ENCODE measurements around the gene C3orf20.

Gene C3orf20

DNA sequence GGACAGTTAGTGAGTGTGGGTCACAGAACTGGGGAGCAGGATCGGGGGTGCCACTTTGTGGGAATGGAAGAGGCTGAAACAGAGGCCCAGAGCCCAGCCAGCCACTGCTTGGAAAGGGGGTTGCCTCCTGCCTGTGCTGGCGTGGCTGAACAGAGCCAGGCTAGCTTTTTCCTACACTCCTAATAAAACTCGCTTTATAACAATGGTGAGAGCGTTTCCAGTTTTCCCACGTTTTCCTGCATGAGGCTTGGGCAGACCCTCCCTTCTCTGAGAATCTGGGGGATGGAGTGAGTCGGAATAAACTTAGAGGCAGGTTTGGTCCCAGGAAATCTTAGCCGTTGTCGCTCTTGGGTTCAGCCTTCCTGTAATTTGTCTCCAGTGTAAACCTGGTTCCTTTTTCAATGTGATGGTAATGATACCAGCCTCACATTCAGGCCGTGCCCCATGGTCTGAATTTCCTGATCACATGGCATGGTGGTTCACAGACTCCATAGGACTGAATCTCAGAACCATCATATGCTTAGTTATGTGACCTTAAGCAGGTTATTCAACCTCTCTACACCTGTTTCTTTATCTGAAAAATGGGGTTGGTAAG is 137.4 kb downstream of the C3orf20 start:
- no peak for DNase-seq (ENCODE audit: low read depth in 3 of 3)

- DNase-seq (ENCODE audit: low read depth in 3 of 3) = no peak
These were observed 139.5 kb downstream of the C3orf20 start for GRCh38 chr3:14814411-14814871.

DNA sequence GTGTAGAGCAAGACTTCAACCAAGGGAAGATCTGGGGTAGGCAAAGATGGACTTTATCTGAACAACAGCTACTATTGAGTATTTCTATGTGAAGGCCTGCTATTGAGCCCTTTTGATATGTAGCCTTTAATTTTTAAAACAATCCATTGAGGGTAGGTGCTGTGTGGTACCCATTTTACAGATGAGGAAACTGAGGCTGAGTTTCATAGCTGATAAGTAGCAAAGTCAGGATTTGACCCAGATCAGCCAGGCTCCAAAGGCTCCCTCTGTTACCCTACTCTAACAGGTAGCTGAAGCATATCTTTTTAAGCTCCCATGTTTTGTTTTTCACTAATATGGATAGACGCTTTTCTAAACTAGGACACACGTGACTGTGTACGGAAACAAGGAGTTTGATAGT is 141.4 kb downstream of the C3orf20 start:
- no peak for DNase-seq (ENCODE audit: low read depth in 3 of 3)

DNA sequence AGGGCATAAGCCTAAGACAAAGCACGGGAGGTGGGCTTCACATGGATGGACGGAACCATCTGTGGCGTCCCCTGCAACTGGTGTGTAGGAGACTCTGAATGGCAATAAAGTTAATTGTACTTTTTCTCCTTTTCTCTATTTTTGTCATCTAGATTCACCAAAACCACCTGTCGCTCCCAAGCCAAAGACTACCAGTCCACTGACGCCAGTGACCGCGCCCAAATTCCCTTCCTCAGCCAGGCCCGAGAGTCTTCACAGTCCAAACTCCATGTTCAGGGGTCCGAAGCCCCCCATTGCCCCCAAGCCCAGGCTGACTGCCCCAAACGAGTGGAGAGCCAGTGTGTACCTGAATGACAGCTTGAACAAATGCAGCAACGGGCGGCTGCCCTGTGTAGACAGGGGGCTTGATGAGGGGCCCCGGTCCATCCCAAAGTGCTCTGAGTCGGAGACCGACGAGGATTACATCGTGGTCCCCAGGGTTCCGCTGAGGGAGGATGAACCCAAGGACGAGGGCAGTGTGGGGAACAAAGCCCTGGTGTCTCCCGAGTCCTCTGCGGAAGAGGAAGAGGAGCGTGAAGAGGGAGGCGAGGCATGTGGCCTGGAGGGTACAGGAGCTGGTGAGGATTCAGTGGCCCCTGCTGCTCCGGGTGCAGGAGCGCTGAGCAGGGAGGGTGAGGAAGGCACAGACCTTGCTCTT is 144.0 kb downstream of the C3orf20 start, which contains the start of gene FGD5:
FGD5 (plus strand) TSS at position 159 of the 697 bp plus-strand sequence; CDS start at position 269, 110 bp downstream.
- no peak for DNase-seq (ENCODE audit: low read depth in 3 of 3)

GRCh38 chr3:14819671-14820070 is 144.7 kb downstream of the C3orf20 start:
- no peak for DNase-seq (ENCODE audit: low read depth in 3 of 3)

GRCh38 chr3:14820156-14820555 is 145.2 kb downstream of the C3orf20 start:
- no peak for DNase-seq (ENCODE audit: low read depth in 3 of 3)

DNA sequence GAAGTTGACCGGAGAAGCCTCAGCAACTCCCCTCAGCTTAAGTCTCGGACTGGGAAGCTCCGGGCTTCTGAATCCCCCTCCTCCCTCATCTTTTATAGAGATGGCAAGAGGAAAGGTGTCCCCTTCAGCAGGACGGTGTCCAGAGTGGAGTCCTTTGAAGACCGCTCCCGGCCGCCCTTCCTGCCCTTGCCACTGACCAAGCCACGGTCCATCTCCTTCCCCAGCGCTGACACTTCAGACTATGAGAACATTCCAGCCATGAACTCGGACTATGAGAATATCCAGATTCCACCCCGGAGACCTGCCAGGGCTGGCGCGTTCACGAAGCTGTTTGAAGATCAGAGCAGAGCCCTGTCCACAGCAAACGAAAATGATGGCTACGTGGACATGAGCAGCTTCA is 146.2 kb downstream of the C3orf20 start:
- no peak for DNase-seq (ENCODE audit: low read depth in 3 of 3)

DNA sequence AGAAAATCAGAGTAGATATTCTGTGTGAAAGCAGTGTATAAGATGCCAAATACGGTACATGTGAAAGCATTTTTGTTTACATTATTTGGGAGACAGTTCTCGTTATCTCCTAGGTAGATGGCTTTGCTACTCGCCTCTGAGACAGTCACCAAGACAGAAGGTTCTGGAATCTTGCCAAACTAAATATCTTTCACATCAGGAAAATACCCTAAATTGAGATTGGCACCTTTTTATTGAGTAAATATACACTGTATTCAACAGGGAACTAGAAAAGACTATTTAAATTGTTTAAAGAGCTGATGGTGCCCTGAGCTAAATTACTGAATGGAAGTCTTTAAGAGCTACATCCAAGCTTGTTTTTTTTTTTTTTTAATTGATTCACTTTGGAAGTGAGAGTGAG is 147.2 kb downstream of the C3orf20 start:
- no peak for DNase-seq (ENCODE audit: low read depth in 3 of 3)
